NCI-H1092 treated with DMSO at 0.1 percent for 48 hours (cell line): ENCODE results near the gene CST3.
"Not testable (repeated sequence)": the region's sequence is repeated elsewhere in the genome, so short reads cannot be mapped to it uniquely, and the experiment has no call there.

Source experiments
- DNase-seq: peaks from one replicate; lab custom pipeline; 2025; lab: John Stamatoyannopoulos, UW

CST3 gene

DNA sequence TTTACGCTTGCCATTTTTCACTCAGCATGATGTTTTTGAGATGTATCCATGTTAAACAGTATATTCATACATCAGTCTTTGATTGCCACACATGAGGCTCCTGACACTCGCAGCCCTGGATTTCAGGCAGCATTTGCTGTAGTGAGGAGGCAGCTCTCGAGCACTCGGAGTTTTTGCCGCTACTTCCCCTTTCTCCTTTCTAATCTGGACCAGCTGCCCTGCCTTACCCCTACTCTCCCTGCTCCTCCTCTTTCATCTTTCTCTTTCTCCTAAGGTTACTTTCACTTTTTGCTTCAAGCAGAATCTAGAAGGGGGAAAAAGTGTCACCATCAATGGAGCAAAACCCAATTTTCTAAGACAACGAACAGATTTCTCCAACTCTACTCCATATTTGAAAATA lies 5.9 kb upstream of the CST3 start:
- DNase-seq = no peak

- peak; percentile 45 for DNase-seq
These were observed 4.4 kb upstream of the CST3 start for GRCh38 chr20:23641936-23642751.

DNA sequence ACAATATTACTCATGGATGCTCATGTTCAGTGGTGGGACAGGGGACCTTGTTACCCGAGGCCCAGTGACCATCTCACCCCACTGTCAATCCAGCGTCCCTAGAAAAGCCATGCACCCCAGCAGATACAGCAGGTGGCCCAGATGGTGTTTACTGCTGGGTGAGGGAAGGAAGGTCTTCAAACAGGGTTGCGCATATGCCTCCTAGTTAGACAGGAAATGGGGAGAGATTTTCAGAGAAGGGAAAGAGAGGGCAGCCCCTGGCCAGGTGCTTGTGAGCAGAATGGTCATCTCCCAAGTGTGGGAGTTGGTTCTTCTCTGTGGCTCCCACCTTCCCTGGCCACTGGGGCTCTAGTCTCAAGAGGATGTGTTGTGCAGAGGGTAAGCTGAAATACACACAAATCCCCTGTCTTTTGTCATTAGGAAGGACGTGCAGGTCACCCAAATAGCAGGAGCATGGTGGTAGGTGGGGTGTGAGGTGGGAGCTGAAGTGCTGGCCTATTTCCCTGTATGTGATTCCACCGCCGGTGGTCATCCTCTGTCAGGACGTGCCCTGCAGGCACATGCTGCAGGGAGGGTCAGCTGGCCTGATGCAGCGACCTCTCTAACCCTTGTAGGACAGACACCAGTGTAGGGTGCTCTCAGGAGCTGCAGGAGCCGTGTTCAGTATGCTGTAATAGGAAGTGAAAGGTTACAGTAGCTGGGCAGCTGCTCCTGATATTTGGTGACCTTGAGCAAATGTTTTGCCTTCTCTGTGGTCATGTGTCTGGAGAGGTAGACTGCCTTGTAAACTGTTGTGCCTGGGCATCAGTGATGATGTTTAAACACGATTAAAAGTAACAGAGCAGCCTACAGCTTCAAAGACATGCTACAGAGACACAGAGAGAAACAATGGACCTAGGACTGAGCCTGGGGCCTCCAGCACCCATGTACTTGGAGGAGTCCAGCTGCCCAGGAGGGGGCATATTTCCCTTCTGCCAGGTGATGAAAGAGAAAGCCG lies 3.2 kb upstream of the CST3 start:
- DNase-seq = no peak

DNA sequence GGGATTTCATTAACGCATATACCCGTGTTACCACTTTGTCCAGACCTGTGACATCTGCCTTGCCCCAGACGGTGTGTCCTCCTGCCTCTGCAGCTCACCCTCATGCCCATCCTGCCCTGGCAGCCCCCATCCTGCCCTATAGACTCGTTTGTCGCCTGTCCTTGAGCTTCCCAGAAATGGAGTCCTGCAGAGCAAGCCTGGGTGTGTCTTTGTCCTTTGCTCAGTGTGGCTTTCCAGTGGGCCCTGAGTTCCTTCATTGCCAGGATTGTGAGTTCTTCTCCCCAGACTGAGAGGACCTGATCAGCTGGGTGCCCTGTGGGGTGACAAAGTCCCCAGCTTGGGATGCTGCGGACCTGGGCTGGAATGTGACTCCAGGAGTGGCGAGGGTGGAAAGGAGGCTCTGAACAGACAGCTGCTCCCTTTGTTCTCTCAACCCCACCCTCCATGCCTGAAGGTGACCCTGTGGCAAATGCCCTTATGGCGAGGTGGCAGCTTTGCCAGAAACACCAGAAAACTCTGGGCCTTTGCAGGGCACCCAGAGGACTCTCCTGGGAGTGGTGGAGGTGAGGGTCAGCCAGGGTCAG lies 2.4 kb upstream of the CST3 start:
- no peak for DNase-seq

DNA sequence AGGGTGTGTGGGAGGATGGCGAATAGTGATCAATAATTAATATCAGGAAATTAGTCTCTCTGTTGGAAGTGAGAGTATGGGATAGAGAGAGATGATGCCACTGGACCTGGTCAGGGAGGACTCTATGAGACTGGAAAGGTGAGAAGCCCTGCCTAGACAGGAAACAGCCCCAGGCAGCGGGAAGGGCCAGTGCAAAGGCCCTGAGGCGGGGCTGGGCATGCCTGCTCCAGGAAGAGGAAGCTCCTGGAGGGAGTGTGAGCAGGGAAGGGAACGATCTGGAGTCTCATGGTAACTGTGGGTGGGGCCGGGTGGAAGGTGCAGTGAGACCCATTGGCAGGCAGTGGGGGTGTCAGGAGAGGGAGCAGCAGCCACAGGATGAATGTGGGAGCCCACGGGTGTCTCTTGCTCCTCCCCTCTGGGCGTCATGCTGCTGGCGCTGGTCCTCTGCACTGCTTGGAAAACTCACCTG lies 1.8 kb upstream of the CST3 start:
- DNase-seq = no peak

GRCh38 chr20:23638309-23638708 lies 554 bp upstream of the CST3 start:
- DNase-seq = no peak

DNA sequence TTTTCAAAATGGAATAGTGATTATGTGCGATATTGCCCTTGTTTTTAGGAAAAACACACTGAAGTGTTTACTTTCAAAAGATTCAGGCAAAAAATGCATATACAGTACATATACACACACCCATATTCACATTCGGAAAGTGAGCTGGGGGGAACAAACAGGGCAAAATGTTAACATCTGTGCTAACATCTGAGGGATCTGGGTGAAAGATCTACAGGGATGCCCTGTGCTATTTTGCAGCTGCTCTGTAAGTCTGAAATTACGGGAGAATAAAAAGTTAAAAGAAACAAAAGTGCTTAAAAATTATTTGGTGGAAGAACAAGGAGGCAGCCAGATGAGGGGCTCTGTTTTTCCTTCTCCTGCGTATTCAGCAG lies 860 bp downstream of the CST3 start:
- no peak for DNase-seq

- DNase-seq = no peak
These were observed 1.4 kb downstream of the CST3 start for GRCh38 chr20:23636182-23636907.

DNA sequence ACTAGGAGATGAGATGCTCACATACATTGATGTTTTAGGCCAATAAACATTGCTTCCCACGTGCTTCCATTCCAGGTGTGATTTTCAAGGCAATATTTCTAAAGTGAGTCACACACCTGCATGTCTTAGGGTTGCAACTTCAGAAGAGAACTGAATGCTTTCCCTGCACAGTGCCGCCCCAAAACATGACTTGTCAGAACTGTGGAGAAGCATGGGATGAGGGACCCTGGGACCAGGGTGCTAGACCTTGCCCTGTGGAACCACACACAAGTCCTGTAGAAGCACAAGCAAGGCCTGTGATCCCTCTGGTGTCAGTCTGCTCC lies 2.0 kb downstream of the CST3 start:
- DNase-seq = not testable (repeated sequence)

GRCh38 chr20:23634985-23635767 lies 2.6 kb downstream of the CST3 start:
- no peak for DNase-seq

- DNase-seq = no peak
These were observed 3.5 kb downstream of the CST3 start for GRCh38 chr20:23634044-23634801.

- DNase-seq = no peak
These were observed 4.8 kb downstream of the CST3 start for GRCh38 chr20:23632711-23633573.

DNA sequence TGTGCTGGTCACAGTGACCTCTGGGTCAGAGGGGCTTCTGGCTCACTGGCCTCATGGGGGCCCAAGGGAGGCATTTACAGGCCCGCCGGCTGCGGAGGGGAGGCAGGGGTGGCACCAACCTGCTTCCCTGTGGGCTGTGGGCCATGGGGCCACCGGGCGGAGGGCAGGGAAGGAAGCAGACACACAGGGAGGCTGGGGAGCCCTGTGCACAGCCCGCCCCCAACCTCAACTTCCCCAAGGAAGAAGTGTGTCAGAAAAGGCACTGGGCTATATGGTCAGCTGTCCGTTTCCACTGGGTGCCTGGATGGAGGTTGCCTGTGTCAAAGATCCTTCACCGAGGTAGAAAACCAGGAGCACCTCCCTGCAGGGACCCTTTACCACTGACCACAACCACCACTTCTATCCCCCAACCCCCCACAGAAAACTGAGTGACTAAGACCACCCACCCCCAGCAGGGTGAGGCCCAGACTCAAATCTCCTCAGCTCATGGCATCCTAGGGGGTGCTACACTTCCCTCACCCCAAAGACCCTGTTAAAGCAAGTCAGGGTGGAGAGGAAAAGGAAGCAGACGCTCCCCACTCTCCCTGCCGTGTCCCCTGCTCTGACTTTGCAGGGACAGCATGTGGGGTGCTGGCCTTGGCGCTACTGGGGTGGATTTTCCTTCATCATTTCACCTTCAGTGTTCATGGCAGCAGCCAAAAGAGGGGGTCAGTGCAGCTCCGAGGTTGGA lies 5.6 kb downstream of the CST3 start:
- DNase-seq = no peak

DNA sequence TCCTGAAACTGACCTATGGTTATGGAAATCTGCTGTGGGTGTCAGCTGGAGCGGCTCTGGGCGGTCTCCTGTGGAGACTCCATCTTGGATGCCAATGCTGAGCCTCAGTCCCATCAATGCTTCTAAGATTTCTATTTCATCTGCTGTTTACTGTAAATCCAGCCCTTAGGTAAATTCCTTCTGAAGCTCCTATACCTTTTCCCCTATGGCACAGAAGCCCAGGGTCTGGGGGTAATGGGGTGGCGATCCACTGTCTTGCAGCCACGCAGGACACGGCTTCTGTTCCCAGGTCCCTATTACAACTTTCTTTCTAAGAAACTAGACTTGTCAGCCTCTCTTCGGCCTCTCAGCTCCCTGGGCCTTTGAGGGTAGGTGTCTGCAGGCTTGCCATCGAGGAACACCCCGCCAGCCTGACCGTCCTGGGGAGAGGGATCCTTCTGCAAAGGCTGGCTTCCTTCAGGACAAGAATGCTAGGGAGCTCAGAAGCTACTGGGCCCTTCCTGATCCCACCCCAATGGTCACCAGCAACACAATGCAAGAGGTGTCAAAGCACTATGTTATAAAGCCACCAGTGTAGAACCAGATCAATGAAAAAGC lies 6.4 kb downstream of the CST3 start:
- DNase-seq = no peak

DNA sequence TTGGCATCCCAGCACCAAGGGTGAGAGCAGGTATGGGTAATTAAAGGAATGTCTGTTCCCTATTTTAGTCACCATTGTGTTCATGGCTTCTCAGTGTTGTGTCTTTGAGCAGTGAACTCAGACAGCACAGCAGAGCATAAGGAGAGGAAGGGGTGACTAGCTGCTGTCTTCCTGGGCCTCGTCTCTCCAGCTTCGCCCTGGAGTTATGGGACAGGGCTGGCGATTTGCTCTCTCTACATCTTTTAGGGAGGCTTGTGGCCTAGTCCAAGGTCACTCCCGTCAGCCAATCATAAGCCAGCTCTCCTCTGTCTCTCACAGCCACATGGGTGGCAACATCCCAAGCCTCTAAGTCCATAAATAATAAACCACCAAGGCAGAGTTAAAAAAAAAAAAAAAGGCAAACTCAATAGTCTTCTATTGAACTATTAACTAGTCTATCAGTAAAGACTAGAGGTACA lies 7.3 kb downstream of the CST3 start:
- no peak for DNase-seq

- DNase-seq = no peak
These were observed 8.0 kb downstream of the CST3 start for GRCh38 chr20:23629542-23630391.

DNA sequence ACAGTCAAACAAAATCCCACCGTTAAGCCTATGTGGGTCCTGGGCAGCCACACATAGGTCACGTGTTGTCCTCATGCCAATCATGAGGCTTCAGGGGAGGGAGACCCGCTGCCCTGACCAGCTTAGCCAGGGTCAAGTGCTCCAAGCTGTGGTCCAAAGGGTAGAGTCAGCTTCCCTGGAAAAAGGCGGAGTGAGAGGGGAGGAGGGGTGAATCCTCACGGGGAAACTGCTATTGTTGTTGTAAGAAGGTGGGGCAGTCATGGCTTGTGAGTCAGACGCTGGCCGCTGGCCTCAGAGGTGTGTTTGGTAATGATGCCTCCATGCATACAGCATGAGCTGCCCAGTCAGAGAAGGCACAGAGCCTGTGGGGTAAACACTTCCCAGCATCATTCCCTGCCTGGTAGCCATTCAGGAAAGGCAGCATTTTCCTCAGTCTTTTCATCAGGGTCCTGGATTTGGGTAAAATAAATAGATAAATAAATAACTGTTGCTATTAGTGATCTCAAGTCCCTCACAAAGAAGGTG lies 8.7 kb downstream of the CST3 start:
- no peak for DNase-seq
